GOT3 (cell line): ENCODE data around the gene MAFB.
"Not testable (repeated sequence)": the region's sequence is repeated elsewhere in the genome, so short reads cannot be mapped to it uniquely, and the experiment has no call there.

ENCODE experiments used
- DNase-seq: peaks from one replicate; lab custom pipeline; 2025; ENCODE audit warnings: mixed read lengths; lab: John Stamatoyannopoulos, UW

MAFB gene

DNA sequence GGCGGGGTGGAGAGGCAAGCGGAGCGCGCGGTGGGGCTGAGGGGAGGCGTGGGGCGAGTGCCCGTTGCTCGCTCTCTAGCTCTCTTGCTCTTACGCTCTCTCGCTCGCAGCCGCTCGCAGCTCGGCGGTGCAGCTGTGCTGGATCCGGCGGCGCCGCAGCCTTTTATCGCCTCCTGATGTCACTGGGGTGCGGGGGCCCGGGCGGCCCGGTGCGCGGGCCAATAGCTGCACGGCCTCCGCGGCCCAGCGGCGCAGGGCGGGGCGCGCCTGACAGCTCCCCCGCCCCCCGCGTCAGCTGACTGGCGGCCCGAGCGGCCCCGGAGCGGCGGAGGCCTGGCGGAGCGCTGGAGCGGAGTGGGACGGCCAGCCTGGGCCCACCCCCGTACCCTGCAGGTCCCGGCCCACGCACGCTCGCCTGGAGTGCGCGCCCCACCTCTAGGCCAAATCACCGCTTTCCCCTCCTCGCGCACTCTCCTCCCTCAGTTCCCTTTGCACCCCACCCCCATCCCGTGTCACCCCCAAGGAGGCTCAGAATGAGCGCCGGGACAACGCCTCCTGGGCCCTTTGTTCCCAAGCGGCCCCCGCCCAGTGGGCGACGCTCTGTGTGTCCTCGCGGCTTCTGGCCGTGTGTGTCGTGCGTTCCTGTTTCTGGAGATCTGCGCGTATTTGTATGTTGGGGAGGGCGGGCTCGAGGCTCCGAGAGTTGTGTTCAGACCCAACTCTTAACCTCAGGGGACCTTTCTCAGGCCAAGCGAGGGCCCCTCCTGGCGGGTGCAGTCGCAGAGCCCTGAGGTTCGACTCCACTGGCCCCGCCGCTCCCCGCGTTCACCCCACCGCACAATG, at the start of gene MAFB:
MAFB (minus strand) TSS at position 137 of the 843 bp plus-strand sequence. CDS start 386 bp downstream, outside the sequence.
- DNase-seq, result peak; percentile 85

GRCh38 chr20:40736468-40736867, 47.4 kb upstream of the MAFB start:
- DNase-seq, result not testable (repeated sequence)

GRCh38 chr20:40728996-40729395, 40.0 kb upstream of the MAFB start:
- no peak for DNase-seq

DNA sequence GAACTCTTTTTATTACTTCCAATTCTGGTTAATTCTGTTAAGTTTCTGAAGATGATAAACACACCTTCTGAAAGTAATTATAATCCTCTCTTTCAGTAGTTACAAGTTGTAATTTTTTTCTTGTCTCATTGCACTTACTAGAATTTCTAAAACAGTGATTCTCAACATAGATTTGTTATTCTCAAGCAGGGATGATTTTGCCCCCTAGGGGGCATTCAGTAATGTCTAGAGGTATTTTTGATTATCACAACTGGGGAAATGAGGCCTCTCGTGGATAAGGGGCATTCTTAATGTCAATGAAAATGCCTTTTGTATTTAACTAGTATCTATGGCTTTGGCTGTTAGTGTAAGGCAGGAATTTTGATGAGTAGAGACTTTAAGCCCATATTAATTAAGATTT, 39.4 kb upstream of the MAFB start:
- no peak for DNase-seq

DNA sequence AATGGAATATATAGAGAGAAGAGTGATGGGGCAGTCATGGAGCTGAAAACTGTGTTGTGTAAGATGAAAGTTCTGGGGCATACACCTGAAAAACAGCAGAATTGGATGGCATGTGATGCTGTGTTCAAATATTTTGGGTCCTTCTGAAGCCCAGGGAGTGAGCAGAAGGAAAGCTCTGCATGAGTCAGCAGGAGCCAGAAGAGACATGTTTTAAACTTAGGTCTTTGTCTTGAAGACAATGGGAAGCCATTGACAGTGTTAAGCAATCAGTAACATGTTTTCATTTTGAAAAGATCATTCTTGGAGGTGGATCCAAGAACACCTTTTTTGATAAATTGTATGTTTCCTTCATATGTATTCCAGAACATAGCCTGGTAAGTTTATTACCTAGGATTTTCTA, 38.9 kb upstream of the MAFB start:
- no peak for DNase-seq

- DNase-seq, result no peak
Measured at GRCh38 chr20:40726776-40727175, 37.7 kb upstream of the MAFB start.

- DNase-seq, result no peak
Measured at GRCh38 chr20:40724566-40724965, 35.5 kb upstream of the MAFB start.

- DNase-seq, result no peak
Measured at GRCh38 chr20:40720826-40721225, 31.8 kb upstream of the MAFB start.

- DNase-seq, result no peak
Measured at GRCh38 chr20:40720099-40720498, 31.1 kb upstream of the MAFB start.

DNA sequence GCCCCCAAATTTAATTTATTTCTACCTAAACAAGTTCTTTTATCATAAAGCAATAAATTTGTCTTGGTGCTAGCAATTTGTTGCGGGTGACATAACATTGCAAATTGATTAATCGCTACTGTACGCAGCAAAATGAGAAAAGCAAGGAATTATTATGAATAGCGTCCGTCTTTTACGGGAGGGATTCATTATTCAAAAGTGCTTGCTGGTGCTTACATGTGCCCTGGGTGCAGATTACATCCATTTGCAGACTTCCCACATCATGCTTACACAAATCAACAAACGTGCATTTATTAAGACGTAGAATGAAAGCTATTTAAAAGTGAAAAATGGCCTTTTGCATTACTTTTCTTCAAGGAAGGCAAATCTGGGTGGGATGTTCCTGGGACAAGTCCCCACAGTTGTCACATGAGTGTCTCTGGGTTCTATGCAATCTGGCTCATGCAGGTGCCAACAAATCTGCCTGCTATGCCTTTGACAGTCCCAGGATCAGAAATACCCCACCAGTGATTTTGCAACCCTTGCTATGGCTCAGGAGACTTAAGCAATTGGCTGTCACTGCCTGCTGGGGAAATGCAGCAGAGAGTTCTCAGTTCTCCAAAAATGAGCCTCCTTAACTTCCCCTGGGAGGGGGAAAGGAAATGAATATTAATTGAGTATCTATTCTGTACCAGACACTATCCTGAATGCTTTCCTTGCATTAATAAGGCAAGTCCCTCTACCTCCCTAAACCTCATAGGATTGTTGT, 30.1 kb upstream of the MAFB start:
- DNase-seq, result no peak

DNA sequence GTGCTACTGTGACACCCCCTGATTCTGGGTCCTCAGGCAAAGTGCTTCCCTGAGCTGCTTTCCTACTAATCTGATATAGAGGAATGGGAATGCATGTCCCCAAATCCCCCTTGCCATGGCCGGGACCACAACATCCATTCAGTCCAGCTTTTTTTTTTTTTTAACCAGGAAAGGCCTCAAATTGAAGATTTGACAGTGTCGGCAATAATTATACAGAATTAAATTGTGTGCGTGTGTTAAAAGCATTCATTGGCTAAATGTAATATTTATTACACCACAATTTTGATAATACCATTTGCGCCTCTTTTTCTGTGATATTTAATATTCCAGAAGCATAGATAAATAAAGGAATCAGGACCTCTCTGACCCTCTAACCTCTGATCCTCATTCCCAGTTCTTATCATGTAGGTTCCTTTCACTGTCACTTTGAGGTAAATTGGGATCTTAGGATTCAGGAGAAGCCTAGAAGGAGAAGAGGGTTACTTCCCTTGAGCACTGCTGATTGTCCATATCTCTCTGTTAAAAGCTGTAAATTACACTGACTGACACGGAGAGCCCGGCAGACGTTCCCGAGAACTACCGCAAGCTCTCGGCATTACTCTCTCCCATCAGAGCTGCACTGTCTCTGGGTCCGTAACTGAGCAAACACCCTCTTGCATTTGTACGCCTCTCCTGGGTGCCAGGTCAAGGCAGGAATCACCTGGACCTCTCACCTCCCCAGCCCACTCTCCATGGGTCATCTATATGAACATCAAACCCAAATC, 29.4 kb upstream of the MAFB start:
- DNase-seq, result no peak

- DNase-seq, result no peak
Measured at GRCh38 chr20:40717343-40717865, 28.4 kb upstream of the MAFB start.

DNA sequence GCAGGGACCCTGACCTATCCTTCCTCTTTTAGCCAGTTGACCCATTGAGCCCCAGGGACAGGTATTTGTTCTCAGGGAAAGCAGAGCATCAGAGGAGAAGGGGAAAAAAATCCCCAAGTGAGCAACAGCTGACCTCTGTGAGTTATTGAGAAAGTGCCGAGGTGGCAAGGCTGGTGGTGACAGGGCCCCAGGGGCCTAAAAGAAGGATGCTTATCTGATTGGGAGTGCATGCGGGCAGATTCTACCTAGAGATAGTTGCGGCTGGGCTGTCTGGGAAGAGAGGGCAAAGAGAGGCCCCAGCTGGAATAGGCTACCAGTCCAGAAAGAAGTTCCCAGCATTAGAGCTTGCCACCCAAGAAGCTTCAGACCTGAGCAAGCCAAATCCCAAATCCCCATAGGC, 26.5 kb upstream of the MAFB start:
- DNase-seq, result no peak

DNA sequence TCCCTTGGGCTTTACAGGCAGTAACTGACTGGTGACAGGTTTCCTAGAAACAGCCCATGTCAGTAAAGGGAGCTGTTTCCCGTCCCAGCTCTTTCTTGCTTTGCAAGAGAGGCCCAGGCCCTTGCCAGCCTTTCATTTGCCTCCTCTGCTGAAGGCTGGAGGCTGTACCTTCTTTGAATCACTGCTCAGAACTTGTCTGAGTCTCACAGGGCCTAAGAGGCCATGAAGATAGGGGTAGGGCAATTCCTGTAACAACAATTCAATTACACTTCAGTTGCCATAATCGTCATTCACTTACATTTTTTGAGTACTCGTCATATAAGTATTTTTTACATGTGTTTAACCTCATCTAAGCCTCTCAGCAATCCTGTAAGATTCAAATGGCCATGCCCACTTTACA, 25.9 kb upstream of the MAFB start:
- DNase-seq, result no peak

GRCh38 chr20:40714109-40714508, 25.1 kb upstream of the MAFB start:
- no peak for DNase-seq

DNA sequence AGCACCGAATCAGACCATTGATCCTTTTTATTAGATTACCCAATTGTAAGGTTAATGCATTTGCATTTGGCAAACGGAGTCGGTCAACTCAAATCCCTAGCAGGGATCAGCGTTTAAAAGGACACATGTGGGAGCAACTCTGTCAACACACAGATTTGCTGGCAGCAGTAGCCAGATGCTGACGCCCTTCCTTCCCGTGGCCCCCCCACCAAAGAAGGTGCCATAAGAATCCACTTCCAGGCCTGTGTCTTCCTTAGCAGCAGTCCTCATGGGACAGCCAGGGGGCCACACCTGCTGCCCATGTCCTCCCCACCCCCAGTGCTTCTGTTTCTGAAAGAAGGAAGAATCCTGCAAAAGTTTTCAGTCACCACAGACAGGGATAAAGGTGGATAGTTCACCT, 24.5 kb upstream of the MAFB start:
- no peak for DNase-seq

DNA sequence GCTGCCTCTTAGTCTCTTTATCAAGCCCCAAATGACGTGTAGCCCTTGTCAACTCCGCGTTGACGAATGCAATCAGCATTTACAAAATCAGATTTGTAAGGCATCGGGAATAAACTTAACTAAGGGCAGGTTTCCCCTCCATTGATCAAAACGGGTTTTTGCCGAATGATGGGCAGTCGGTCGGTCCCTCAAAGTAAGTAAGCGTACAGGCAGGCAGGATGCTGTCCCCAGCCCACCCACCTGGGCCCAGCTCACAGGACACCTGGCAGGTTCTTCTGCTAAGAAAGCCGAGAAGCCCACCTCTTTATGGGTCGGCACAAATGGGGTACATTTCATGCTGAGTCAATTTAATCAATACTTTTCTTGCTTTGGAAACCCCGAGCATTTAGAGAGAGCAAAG, 22.0 kb upstream of the MAFB start:
- DNase-seq, result no peak

- no peak for DNase-seq
Measured at GRCh38 chr20:40710603-40711002, 21.6 kb upstream of the MAFB start.

DNA sequence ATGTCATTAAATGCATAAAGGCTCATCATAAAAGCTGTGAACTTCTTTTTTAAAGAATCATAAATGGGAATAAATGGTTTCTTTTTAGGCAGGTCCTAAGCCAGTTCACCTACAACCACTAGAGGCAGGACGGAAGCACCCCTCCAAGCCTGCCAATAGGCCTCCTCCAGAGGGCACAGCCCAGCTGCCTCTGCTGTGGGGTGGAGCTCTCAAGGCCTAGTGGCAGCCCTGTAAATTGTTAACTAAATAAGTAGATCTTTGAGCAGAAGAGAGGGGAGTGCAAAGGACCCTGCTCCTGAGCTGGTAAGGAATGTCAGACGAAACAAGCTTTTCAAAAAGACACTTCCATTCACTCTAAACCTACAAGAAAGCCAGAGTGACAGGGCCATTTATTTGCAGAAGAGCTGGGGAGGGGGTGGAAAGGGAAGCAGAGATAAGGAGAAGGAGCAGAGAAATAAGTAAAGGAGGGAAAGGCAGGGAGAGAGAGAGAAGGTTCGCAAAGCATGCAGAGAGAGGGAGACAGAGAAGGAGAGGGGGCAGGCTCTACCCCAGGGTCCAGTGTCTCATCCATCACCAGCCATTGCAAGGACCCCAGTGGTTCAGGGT, 18.0 kb upstream of the MAFB start:
- no peak for DNase-seq

GRCh38 chr20:40705413-40705812, 16.4 kb upstream of the MAFB start:
- no peak for DNase-seq

- DNase-seq, result no peak
Measured at GRCh38 chr20:40704828-40705227, 15.8 kb upstream of the MAFB start.

- no peak for DNase-seq
Measured at GRCh38 chr20:40703975-40704530, 15.0 kb upstream of the MAFB start.
